GM18511 (cell line): ENCODE results near the gene CCDC13.

ENCODE experiments used
- ATAC-seq: cut with Tn5 transposase; IDR thresholded peaks from one replicate; pipeline ENCODE4 v1.9.1; 2021; ENCODE audit warnings: mild to moderate bottlenecking, moderate library complexity; ENCODE audit not compliant: unreplicated experiment

Gene CCDC13

DNA sequence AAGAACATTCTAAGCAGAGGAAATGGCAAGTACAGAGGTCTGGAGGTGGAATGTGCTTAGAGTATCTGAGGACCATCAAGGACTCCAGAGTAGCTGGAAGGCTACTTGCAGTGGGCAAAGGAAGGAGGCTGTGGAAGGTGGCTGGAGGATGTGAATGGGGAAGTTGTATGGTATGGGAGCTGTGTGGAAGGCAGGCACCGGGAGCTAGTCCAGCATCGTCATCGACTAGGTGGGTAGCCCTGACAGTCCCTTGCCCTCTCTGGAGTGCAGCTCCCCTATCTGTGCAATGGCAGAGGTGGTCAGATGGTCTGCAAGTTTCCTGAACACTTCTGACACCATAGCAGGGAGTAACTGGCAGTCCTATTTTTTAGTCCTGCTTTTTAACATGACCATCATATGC is 19.3 kb downstream of the CCDC13 start:
- no peak for ATAC-seq

DNA sequence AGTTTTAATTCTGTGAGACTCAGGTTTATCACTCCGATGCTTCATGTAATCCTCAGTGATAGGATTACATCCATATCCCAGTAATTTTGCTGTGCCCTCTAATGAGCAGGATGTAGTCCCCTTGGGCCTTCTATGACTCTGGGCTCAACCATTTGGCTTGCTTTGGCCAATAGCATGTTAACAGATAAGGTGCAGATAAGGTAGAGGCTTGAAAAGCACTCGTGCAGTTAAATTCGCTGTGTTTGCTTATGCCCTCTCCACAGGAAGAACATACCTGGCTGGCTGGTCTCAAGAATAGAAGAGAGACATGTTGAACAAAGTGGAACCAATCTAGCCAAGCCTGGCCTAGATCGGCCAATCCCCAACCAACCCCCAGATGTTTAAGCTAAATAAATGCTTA is 20.1 kb downstream of the CCDC13 start:
- no peak for ATAC-seq

DNA sequence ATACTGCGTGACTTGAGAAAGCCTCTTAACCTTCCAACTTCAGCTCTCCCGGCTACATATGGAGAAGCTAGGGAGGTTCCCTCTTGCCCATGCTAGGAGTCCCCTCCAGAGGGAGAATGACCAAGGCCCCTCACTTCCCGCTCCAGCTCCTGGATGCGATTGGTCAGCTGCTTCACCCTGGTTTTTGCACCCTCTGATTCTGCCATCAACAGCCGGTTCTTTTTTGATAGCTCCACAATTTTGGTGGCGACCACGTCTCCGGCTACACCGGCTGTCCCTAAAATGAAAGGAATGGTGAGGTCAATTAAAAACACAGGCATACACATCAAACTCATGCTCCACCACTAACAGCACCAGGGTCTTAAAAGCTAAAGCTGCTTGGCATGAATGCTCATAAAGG is 20.6 kb downstream of the CCDC13 start:
- ATAC-seq: no peak

DNA sequence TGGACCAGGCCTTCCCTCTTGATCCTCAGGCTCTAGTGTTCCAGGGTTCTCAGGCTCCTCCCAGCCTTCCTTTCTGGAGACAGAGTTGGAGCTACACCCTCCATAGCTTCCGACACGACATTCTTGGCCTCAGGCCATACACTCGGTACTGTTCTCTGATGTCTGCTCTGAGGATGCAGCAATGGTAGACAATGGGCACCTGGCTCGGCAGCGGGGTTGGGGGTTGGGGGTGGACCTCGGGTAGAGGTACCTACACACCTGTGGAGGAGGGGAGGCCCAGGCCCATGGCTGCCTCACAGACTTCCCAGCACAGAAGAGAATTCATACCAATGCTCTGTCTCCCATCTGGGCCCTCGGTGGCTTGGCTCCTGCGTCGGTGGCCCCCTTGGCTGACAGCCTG is 21.4 kb downstream of the CCDC13 start:
- no peak for ATAC-seq

DNA sequence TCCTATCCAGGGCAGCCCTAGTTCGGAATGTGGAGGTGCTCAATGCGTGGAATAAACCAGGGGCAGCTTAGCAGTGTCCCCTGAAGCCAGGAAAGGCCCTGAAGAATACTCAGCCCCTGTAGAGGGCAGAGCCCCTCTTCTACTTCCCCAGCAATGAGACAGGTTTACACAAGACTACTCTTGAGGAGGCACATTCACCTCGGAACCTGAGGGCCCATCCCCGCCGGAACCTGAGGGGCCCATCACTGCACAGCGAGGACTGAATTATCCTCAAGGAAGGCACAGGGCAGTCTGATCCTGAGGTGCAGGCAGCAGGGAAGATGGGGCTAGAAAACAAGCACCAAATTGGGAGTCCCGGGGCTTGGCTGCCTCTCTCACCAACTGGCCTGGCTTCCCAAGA is 22.2 kb downstream of the CCDC13 start:
- ATAC-seq: no peak

DNA sequence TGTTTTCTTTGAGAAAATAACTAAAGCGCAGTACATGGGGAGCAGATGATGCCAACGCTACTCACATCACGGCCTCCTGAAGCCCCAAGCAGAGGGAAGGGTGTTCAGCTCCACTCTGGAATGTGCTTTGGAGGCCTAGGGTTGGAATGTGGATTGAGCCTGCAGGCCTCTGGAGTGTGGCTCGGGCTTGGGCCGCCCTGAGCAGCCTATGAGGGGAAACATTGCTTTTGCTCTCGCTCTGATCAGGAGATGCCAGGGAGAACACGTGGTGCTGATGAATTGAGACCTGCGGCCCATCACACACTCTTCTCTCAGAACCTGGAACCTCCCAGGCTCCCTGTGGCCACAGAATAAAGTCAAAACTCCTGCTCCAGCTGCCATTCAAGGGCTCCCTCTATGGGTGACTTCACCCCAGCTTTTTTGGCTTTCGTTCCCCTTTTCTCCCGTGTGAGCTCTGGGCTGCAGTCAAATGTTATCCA is 23.3 kb downstream of the CCDC13 start:
- no peak for ATAC-seq

DNA sequence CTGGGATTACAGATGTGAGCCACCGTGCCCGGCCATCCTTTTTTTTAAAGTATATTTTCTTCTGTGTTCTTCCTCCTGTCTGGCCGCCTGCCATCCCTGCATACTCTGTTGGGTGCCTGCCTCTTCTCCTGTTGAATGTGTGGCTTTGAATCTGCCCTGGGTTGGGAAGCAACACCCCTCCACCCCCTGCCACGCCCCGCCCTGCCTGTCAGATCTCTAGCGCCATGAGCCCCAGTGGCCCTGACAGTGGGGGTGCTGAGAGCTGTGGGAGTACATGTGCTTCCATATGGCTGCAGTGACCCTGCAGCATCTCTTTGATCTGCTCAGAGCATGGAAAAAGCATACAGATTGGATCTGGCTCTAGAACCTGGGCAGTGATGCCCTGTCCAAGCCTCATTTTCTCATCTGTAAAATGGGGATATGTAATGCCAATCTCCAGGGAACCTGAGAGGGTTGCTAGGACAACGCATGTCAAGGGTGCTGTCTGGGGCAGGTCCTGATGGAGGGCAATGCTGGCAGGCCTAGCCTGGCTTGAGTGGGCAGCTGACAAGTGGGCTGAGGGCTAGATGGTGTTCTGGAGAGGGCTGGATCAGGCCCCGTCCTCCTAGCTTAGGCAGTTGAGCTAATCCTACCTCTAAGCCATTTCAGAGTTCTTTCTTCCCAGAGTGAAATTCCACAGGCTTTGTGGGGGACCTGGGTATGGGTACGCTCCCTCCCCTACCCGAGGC is 23.9 kb downstream of the CCDC13 start:
- ATAC-seq: no peak

DNA sequence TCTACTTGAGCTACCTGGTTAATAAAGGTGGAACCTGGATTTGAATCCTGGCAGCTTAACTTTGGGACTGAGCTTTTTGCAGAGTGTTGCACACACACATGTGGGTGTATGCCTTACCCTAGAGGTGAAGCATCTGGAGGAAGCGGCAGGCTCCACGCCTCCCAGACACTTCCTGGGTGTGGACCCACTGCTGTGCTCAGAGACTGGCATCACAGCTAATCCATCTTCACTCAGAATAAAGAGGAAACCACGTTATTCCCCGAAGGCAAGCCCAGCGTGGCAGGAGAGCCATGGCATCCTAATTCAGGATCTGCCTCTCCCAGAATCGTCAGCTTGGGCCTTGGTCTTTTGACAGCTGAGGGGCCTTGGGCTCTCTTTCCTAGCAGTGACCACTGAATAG is 25.5 kb downstream of the CCDC13 start:
- ATAC-seq: no peak

DNA sequence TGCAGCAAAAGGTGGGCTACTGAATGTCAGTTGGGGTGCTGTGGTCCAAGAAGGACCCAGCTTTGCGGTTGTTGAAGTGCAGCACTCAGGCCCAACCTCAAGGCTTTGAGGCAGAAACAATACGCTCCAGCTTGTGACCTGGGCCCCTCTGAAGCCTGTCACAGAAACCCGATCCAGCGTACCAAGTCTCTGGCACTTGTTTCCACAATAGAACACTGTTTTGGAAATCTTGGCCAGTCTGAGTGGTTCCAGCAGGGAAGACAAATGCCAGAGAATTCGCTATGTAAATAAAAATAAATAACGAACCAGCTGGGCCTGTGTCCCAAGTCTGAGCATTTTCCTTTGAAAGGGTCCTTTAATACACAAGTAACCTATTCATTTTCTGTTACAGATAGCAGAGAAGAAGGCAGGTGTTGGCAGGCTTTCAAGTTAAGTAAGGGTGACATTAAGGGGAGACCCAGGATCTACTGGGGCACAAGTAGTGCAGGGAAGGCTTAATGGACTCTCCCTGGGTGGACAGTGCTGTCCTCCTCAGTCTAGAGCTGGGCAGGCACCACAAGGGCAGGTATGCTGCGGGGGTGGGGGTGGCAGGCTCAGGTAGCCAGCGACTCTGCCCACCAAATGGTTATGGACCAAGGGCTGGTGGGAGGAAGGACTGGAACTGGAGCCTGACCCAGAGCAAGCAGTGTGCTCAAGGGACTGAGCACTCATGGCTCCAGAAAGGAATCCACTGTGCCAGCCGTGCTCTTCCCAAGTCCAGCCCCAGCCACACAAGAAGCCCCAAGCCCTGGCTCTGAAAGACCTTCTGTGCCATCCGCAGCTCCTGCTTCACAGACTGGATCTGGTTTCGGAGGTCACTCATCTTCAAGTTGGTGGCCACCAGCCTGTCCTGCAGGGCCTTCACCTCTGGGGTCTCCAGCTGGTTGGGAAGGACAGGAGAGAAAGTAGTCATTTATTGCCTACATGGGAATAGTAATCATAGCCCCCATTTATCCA is 26.3 kb downstream of the CCDC13 start:
- no peak for ATAC-seq

DNA sequence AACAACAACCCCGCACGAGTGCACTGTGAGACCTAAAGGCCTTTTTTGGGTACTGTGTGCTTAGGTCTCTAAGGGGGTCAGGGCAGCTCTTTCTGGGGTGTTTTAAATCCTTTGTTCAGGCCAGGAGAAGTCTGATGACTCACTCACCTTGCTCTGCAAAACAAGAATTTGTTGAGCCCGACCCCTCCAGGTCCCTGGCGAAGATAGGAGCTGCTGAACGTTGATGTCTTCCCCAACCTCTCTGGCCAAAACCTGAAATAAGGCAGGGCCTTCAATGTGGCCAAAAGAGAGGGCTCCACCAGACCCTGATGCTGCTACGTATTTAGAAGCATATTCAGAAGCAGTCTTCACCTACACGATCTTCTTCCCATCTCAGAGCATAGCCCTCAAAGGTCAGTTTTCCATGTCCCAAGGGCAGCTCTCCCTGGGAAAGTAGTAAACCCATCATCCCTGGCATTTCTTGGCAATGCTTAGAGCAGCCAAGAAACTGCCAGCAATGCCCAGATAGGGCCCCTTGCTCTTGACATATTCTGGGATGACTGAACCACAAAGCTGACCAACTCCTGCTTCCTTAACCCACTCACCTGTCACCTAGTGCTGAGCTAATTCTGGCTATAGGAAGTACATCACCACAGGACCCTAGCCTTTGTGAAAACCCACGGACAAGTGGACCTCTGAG is 27.1 kb downstream of the CCDC13 start:
- no peak for ATAC-seq

DNA sequence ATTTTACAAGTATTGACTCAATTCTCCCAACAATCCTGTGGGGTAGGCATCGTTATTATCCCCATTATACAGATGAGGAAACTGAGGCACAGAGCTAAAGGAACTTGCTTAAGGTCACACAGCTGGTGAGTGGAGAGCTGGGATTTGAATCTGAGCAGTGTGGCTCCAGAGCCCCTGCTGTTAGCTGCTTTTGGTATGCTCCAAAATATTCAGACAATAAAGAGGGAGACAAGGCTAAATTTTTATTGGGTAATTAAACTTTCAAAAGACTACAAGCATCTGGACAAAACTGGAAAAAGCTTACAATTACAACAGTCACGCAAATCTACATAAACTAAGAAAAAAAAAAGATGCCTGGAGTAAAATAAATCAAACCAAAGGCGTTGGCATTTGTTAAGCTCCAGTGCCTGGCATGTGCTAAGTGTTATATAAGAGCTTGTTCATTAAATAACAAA is 27.7 kb downstream of the CCDC13 start:
- ATAC-seq: no peak

DNA sequence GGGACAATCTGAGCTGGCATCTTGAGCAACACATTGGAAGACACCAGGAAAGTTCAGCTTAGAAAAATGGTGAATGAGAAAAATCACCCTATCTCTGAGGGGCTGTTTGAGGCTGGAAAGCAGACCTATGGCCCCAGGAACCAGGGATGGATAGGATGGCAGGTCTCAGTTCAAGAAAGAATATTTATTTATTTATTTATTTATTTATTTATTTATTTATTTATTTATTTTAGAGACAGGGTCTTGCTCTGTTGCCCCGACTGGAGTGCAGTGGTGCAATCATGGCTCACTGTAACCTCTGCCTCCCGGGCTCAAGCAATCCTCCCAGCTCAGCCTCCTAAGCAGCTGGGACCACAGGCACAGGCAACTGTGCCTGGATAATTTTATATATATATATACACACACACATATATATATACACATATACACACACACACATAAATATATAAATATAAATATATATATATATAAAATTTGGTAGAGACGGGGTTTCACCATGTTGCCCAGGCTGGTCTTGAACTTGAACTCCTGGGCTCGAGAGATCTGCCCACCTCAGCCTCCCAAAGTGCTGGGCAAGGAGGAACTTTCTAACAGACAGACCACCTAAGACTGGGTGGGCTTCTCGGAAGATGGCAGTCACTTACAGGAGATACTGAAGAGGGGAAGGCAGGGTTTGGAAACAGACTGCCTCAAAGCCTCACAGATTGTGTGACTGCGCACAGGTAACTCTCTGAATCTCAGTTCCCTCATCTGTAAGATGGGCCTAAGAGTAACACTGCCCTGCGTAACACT is 29.7 kb downstream of the CCDC13 start:
- no peak for ATAC-seq

DNA sequence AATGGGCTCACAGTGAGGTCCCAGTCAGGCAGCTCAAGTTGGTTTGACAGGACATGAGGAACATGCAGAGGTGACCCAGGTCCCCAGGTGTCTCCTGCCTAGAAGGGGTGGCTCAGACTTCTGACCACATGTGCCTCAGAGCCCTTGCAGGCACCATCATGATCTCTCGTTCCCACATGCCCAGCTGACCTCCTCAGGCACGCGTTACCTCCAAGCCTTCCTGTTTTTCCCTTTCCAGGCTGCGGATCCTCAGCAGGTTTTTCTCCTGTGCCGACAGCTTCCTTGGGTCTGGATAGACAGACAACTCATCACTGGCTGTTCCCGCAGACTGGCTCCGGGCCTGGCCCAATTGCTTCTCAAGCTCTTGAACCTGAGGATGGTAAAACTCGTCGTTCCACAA is 30.4 kb downstream of the CCDC13 start:
- ATAC-seq: no peak

DNA sequence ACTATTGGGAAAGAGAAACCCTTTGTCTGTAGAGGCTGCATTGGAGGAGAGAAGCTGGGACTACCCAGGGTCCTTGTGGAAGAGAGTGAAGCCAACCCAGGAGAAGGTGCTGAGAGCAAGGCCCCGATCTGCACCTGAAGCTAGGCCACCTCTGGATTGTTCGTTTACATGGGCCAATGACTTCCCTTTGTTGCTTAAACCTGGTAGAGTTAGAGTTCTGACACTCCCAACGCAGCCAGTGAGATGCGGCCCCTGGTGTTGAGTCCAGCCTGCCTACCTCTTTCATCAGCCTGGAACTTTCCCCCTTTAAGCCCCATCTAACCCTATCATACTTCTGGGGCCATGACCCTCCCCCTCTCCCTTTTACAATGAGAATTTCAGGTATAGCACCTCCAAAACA is 30.8 kb downstream of the CCDC13 start:
- no peak for ATAC-seq

DNA sequence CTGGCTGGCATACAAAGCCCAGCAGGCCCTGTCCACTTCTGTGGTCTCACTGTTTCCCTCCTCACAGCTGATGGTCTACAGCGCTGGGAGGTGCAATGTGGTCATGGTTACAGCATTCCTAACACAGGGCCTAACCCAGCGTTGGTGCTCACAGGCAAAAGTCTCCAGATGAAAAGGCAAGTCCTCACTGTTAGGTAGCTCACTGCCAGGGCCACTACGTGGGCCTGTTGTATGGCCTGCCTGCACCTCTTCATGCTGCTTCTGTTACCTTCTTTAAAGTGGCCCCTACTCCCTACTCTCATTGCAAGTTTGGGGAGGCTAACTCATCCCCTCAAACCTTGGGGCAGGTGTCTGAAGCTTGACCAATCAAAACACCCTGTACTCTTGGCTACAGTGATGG is 31.3 kb downstream of the CCDC13 start:
- no peak for ATAC-seq

DNA sequence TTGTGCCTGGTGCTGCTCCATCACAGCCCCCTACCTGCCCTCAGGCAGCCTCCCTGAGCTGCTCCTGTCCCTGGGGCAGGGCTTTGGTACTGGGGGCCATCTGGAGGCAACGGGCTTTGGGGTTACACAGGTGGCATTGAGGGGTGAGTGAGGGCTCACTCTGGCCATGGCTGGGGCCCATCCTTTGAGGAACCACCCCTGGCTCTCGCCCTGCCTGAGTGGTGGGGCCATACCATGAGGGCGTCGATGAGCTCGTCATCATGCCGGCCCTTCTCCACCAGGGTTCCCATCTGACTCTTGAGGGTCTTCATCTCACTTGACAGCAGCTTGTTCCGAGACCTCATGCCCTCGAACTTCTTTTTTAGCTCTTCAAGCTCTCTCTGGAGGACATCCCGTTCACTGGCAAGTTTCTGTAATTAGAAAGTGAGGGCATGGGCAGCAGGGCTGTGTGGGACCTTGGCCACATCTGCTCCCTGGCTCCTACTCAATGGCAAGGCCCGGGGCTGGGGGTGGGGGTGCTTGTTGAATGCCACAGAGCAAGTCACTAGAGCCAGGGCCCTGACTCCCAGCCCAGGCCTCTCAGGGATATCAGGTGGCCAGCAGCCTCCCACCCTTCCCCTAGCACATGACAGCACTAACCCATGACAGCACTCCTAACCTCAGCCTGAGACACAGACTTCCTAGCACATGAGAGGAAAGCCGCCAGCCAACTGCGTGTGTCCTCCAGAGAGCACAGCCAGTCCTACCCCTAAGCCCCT is 33.5 kb downstream of the CCDC13 start:
- ATAC-seq: no peak

DNA sequence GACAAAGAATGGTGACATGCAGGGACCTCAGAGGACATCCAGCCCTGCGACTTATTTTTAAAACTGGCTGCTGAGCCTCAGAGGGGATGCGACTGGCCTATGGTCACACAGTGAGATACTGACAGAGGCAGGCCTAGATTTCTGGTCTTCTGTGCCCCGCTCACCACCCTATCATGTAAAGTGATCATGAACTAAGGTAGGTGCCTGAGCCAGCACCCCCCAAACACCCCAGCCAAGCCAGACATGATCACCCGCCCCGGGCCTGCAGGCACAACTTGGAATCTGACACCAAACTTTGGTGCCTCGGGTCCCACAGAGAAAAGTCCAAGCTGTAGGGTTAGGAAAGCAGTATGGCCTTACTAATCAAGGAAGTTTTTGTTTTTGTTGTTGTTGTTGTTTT is 36.5 kb downstream of the CCDC13 start:
- ATAC-seq: no peak

DNA sequence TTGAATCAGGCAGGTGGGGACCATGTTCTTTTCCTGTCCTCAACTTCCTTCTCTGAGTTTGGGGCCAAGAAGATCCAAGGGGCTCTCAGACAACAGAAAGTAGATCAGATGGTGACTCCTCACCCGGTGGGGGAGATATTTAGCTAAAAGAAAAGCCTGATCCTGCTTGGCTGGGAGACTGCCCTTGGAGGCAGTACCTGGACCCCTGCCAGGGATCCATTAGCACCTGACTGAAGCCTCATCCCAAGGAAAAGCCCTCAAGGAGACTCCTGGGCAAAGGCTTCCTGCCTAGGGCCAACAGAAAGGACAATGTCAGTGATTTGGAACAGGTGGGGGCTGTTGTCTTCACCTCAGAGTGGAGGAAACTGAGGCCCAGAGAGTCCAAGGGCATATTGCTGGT is 37.0 kb downstream of the CCDC13 start:
- no peak for ATAC-seq

DNA sequence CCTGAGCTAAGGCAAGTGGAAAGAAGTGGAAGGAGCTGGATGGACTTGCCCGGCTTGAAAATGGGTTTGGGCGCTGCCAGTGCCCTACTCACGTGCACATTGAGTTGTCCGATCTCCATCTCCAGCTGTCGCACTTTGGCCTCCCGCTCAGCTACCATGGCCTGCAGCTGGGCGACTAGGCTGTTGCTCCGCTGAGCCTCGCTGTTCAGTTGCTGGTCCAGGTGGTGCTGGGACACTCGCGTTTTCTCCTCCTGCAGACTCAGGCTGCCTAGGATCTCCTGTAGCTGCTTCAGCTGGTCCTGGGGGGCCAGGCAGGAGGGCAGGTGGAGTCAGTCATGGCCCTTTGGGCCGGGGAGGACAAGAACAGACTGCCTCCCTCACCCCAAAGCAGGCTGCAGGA is 37.4 kb downstream of the CCDC13 start:
- no peak for ATAC-seq

DNA sequence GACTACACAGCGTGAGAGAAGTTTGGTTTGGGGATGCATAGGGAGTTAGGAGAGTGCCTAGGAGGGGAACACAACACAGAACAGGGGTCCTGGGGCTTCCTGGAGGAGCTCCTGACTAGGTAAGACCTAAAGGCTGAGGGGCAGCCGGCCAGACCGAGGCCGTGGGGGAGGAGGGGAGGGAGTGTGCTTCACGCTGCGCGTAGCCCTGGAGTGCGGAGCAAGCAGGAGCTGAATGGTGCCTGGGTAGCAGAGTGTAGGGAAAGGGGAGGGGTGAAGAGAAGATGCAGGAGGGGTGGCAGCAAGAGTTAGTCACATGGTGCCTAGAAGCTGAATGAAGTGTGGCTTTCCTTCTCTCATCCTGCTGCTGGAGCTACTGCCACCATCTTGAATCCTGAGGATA is 38.0 kb downstream of the CCDC13 start:
- no peak for ATAC-seq
